Esophagus (tissue), 2 donors: ENCODE measurements around the gene PRR14. TPM values are rescaled to one million over a fixed set of nuclear protein-coding genes. Genes with fewer than 3 reads are reported as not detected.

Experiments used
- H3K27ac ChIP-seq, 2 donors: one replicate each; pipeline ENCODE4 v1.5.1; 2013; ENCODE audit warnings: low read depth in 2 of 2, mild to moderate bottlenecking in 2 of 2, inconsistent platforms in 1 of 2, low read length in 1 of 2, moderate library complexity in 1 of 2
- H3K27me3 ChIP-seq, 2 donors: one replicate each; pipeline ENCODE4 v1.6.1; 2013; ENCODE audit warnings: low read length in 2 of 2, control low read depth in 1 of 2, mild to moderate bottlenecking in 1 of 2; ENCODE audit not compliant: insufficient read depth in 2 of 2, control insufficient read depth in 1 of 2
- H3K36me3 ChIP-seq, 2 donors: one replicate each; pipeline ENCODE4 v1.6.1; 2013; ENCODE audit warnings: low read length in 1 of 2; ENCODE audit not compliant: control insufficient read depth in 2 of 2, insufficient read depth in 2 of 2
- H3K4me1 ChIP-seq, 2 donors: one replicate each; pipeline ENCODE4 v1.6.1; 2013; ENCODE audit warnings: low read length in 1 of 2; ENCODE audit not compliant: control insufficient read depth in 2 of 2, insufficient read depth in 2 of 2
- H3K4me3 ChIP-seq, 2 donors: one replicate each; pipeline ENCODE4 v1.5.1; 2013; ENCODE audit warnings: low read length in 2 of 2, mild to moderate bottlenecking in 2 of 2, low read depth in 1 of 2, moderate library complexity in 1 of 2
- H3K9me3 ChIP-seq, 2 donors: one replicate each; pipeline ENCODE4 v1.6.1; 2013; ENCODE audit warnings: mild to moderate bottlenecking in 2 of 2, low read depth in 1 of 2, low read length in 1 of 2, moderate library complexity in 1 of 2; ENCODE audit not compliant: control insufficient read depth in 2 of 2, insufficient read depth in 1 of 2
- WGBS, 2 donors: extraction: QIAGEN DNeasy Blood & Tissue Kit; methylation state at CpG; one replicate each; pipeline ENCODE4 v1.1.7; 2013; 5-methylcytosine and 5-hydroxymethylcytosine counted together
- polyA plus RNA-seq, 2 donors: library from polyadenylated mRNA; stranded (reverse); fragments of 200-250 nt; gene quantifications; one replicate each; pipeline ENCODE4 v1.2.3, GENCODE V29; 2013
- donor health status: healthy with polysubstance abuse.
- donor health status: Bipolar disorder and iron deficiency.

PRR14 gene
- polyA plus RNA-seq, 2 donors: 26.8 to 51.8 TPM

- Histone ChIP-seq H3K27me3 (no peaks in the 10 kb centered on the region), H3K9me3 (no peaks in the 10 kb centered on the region), H3K36me3 (peaks cover 43 to 77% of the 10 kb centered on the region in 2 donors), H3K27ac (no peak overlapping the region), H3K4me1 (peaks cover 9% of the 10 kb centered on the region in 2 donors), H3K4me3 (no peak overlapping the region)
- WGBS, 2 donors: 87% methylated on average over 21 to 22 of the region's 22 CpGs
Observed at GRCh38 chr16:30665155-30665829, 14.5 kb downstream of the PRR14 start.

- Histone ChIP-seq H3K27me3 (no peaks in the 10 kb centered on the region), H3K4me1 (peaks cover 7 to 9% of the 10 kb centered on the region in 2 donors), H3K36me3 (peaks cover 48 to 79% of the 10 kb centered on the region in 2 donors), H3K9me3 (no peaks in the 10 kb centered on the region), H3K27ac (no peak overlapping the region), H3K4me3 (no peak overlapping the region)
- 82 to 83% methylated on average over 4 of the region's 4 CpGs for WGBS, 2 donors
Observed at GRCh38 chr16:30665830-30666190, 15.1 kb downstream of the PRR14 start.

GRCh38 chr16:30666681-30667080 lies 15.9 kb downstream of the PRR14 start:
- Histone ChIP-seq H3K27ac (no peak overlapping the region), H3K36me3 (peaks cover 49 to 75% of the 10 kb centered on the region in 2 donors), H3K4me1 (peaks cover 0 to 9% of the 10 kb centered on the region in 2 donors), H3K27me3 (no peaks in the 10 kb centered on the region), H3K4me3 (no peak overlapping the region), H3K9me3 (no peaks in the 10 kb centered on the region)
- 76 to 84% methylated on average over 7 of the region's 7 CpGs for WGBS, 2 donors

- WGBS, 2 donors: 88 to 90% methylated on average over 11 of the region's 11 CpGs
- Histone ChIP-seq H3K27ac (no peak overlapping the region), H3K9me3 (no peaks in the 10 kb centered on the region), H3K4me3 (no peak overlapping the region), H3K36me3 (peaks cover 41 to 69% of the 10 kb centered on the region in 2 donors), H3K4me1 (peaks cover 0 to 9% of the 10 kb centered on the region in 2 donors), H3K27me3 (no peaks in the 10 kb centered on the region)
Observed at GRCh38 chr16:30667361-30667905, 16.7 kb downstream of the PRR14 start.

GRCh38 chr16:30668393-30668792 lies 17.6 kb downstream of the PRR14 start:
- no peaks in the 10 kb centered on the region for H3K9me3 ChIP-seq
- peaks cover 0 to 9% of the 10 kb centered on the region in 2 donors for H3K4me1 ChIP-seq
- 88 to 89% methylated on average over 12 of the region's 12 CpGs for WGBS, 2 donors
- no peaks in the 10 kb centered on the region for H3K27me3 ChIP-seq
- no peak overlapping the region for H3K4me3 ChIP-seq
- no peak overlapping the region for H3K27ac ChIP-seq
- peaks cover 39 to 61% of the 10 kb centered on the region in 2 donors for H3K36me3 ChIP-seq

GRCh38 chr16:30669026-30669902 lies 18.5 kb downstream of the PRR14 start:
- WGBS, 2 donors: 91% methylated on average over 27 to 41 of the region's 41 CpGs
- Histone ChIP-seq H3K36me3 (peaks cover 38 to 54% of the 10 kb centered on the region in 2 donors), H3K4me1 (peaks cover 0 to 3% of the 10 kb centered on the region in 2 donors), H3K27ac (no peak overlapping the region), H3K9me3 (no peaks in the 10 kb centered on the region), H3K4me3 (no peak overlapping the region), H3K27me3 (no peaks in the 10 kb centered on the region)

- WGBS, 2 donors: 83% methylated on average over 14 of the region's 14 CpGs
- no peaks in the 10 kb centered on the region for H3K9me3 ChIP-seq
- peaks cover 35 to 51% of the 10 kb centered on the region in 2 donors for H3K36me3 ChIP-seq
- no peak overlapping the region for H3K27ac ChIP-seq
- no peak overlapping the region for H3K4me3 ChIP-seq
- peaks cover 0 to 3% of the 10 kb centered on the region in 2 donors for H3K4me1 ChIP-seq
- H3K27me3 ChIP-seq: no peaks in the 10 kb centered on the region
Observed at GRCh38 chr16:30669903-30670824, 19.4 kb downstream of the PRR14 start.

GRCh38 chr16:30675143-30675542 lies 24.4 kb downstream of the PRR14 start:
- Histone ChIP-seq H3K27ac (no peak overlapping the region), H3K9me3 (no peaks in the 10 kb centered on the region), H3K36me3 (peaks cover 5 to 8% of the 10 kb centered on the region in 2 donors), H3K4me3 (no peak overlapping the region), H3K4me1 (no peaks in the 10 kb centered on the region), H3K27me3 (no peaks in the 10 kb centered on the region)
- WGBS, 2 donors: 81 to 84% methylated on average over 10 of the region's 10 CpGs
